H1 (cell line): ENCODE data around the gene PDK1. TPM values are rescaled to one million over a fixed set of nuclear protein-coding genes. Genes with fewer than 3 reads are reported as not detected.
"Not testable (repeated sequence)": the region's sequence is repeated elsewhere in the genome, so short reads cannot be mapped to it uniquely, and the experiment has no call there.

Source experiments
- CTCF ChIA-PET: fragments of 300-600 bp; sonication (Branson Sonifier 250); formaldehyde crosslinking; loops from one replicate; lab custom pipeline; 2021; ENCODE audit not compliant: partially characterized antibody; lab: Charles Lee
- POLR2A ChIA-PET: fragments of 300-600 bp; sonication (Branson Sonifier 250); formaldehyde crosslinking; loops from one replicate; lab custom pipeline; 2021; ENCODE audit warnings: inconsistent platforms; ENCODE audit not compliant: partially characterized antibody; lab: Charles Lee
- DNase-seq, 2 experiments: peaks; one replicate each; pipeline versions ENCODE4 v3.0.0 to v3.0.0-alpha.2; 2010 to 2022; ENCODE audit warnings: low spot score in 2 of 2, low read depth in 1 of 2, mixed read lengths in 1 of 2
- FAIRE-seq: peaks from 2 replicates; lab custom pipeline; 2011; peaks lifted over from hg19 to GRCh38; lab: Jason Lieb, UNC
- H2AFZ ChIP-seq: 2 replicates; pipeline ENCODE4 v1.8.1; 2012; ENCODE audit warnings: low read length, inconsistent platforms
- H2AK5ac ChIP-seq: 2 replicates; pipeline ENCODE4 v1.6.1; 2013; ENCODE audit warnings: low read depth, low read length
- H2BK120ac ChIP-seq: replicated peaks from 2 replicates; pipeline ENCODE3; 2013; ENCODE audit warnings: low read depth, low read length, inconsistent platforms
- H2BK12ac ChIP-seq: 2 replicates; pipeline ENCODE4 v1.6.1; 2013; ENCODE audit warnings: low read depth, low read length
- H2BK15ac ChIP-seq: 2 replicates; pipeline ENCODE4 v1.6.1; 2013; ENCODE audit warnings: low read length
- H2BK20ac ChIP-seq: 2 replicates; pipeline ENCODE4 v1.6.1; 2013; ENCODE audit warnings: low read length
- H2BK5ac ChIP-seq: 2 replicates; pipeline ENCODE4 v1.6.1; 2013; ENCODE audit warnings: low read depth, low read length
- H3K14ac ChIP-seq: 2 replicates; pipeline ENCODE4 v1.6.1; 2013; ENCODE audit warnings: inconsistent platforms; ENCODE audit not compliant: insufficient read length
- H3K18ac ChIP-seq: 2 replicates; pipeline ENCODE4 v1.6.1; 2013; ENCODE audit warnings: low read length; ENCODE audit errors: extremely low read depth
- H3K23ac ChIP-seq: 2 replicates; pipeline ENCODE4 v1.6.1; 2013; ENCODE audit warnings: inconsistent platforms; ENCODE audit not compliant: insufficient read length
- H3K23me2 ChIP-seq: 2 replicates; pipeline ENCODE4 v1.6.1; 2013; ENCODE audit warnings: low read depth, low read length
- H3K27ac ChIP-seq: 2 replicates; pipeline ENCODE4 v1.6.1; 2011; ENCODE audit warnings: low read depth, low read length, inconsistent platforms
- H3K27me3 ChIP-seq, 4 experiments: replicated peaks in 1 of 4; 1 replicate in 1 of 4; 2 replicates in 3 of 4; pipeline versions ENCODE4 v1.6.1 to v1.8.1; 2011 to 2013; ENCODE audit warnings: low read length in 3 of 4, mild to moderate bottlenecking in 3 of 4, inconsistent platforms in 2 of 4, mixed read lengths in 2 of 4, moderate library complexity in 1 of 4; ENCODE audit not compliant: control insufficient read depth in 3 of 4, insufficient read depth in 3 of 4; ENCODE audit errors: extremely low read depth in 1 of 4
- H3K36me3 ChIP-seq, 4 experiments: 2 replicates each; pipeline versions ENCODE4 v1.6.1 to v1.8.1; 2011 to 2013; ENCODE audit warnings: mild to moderate bottlenecking in 4 of 4, low read length in 3 of 4, moderate library complexity in 2 of 4, control low read depth in 1 of 4, inconsistent platforms in 1 of 4; ENCODE audit not compliant: insufficient read depth in 4 of 4, control insufficient read depth in 2 of 4
- H3K4ac ChIP-seq: replicated peaks from 2 replicates; pipeline ENCODE3; 2013; ENCODE audit warnings: low read length, low read depth, mixed read lengths, inconsistent platforms; ENCODE audit not compliant: insufficient read length
- H3K4me1 ChIP-seq, 4 experiments: replicated peaks in 1 of 4; 1 replicate in 1 of 4; 2 replicates in 3 of 4; pipeline versions ENCODE4 v1.6.1 to v1.8.1; 2011 to 2013; ENCODE audit warnings: low read length in 3 of 4, inconsistent platforms in 2 of 4, mixed read lengths in 1 of 4; ENCODE audit not compliant: insufficient read depth in 4 of 4, control insufficient read depth in 3 of 4
- H3K4me2 ChIP-seq, 2 experiments: 2 replicates each; pipeline versions ENCODE4 v1.6.1 to v1.8.1; 2011 to 2013; ENCODE audit warnings: low read depth in 2 of 2, low read length in 2 of 2, control low read depth in 1 of 2, inconsistent platforms in 1 of 2, mild to moderate bottlenecking in 1 of 2; ENCODE audit not compliant: insufficient read depth in 1 of 2
- H3K4me3 ChIP-seq, 4 experiments: fragments of 200-600, 300-600 bp in 1 of 4; sonication (generic), shearing (Covaris generic), sonication (Bioruptor Twin) in 1 of 4; 2 replicates each; pipeline versions ENCODE4 v1.5.1 to v1.8.1; 2011 to 2016; ENCODE audit warnings: low read length in 4 of 4, low read depth in 3 of 4, control low read depth in 2 of 4, inconsistent platforms in 2 of 4, mild to moderate bottlenecking in 2 of 4, mixed read lengths in 1 of 4, moderate library complexity in 1 of 4; ENCODE audit not compliant: insufficient read depth in 2 of 4; ENCODE audit errors: extremely low read depth in 1 of 4
- H3K56ac ChIP-seq: replicated peaks from 2 replicates; pipeline ENCODE3; 2013; ENCODE audit warnings: low read depth, mild to moderate bottlenecking, mixed read lengths, low read length, inconsistent platforms; ENCODE audit not compliant: insufficient read length
- H3K79me1 ChIP-seq: 2 replicates; pipeline ENCODE4 v1.6.1; 2013; ENCODE audit warnings: low read depth, low read length, control low read depth
- H3K79me2 ChIP-seq, 2 experiments: 2 replicates each; pipeline versions ENCODE4 v1.6.1 to v1.8.1; 2012 to 2013; ENCODE audit warnings: low read length in 2 of 2, mild to moderate bottlenecking in 2 of 2, inconsistent platforms in 1 of 2; ENCODE audit not compliant: insufficient read depth in 2 of 2, control insufficient read depth in 1 of 2
- H3K9ac ChIP-seq, 4 experiments: replicated peaks in 1 of 4; 1 replicate in 1 of 4; 2 replicates in 3 of 4; pipeline versions ENCODE4 v1.6.1 to v1.8.1; 2011 to 2013; ENCODE audit warnings: low read depth in 3 of 4, low read length in 3 of 4, control low read depth in 2 of 4, mild to moderate bottlenecking in 2 of 4, moderate library complexity in 2 of 4, inconsistent platforms in 1 of 4; ENCODE audit errors: extremely low read depth in 1 of 4
- H3K9me3 ChIP-seq, 2 experiments: 2 replicates each; pipeline versions ENCODE4 v1.6.1 to v1.8.1; 2012 to 2013; ENCODE audit warnings: mild to moderate bottlenecking in 2 of 2, moderate library complexity in 2 of 2, control low read depth in 1 of 2, inconsistent platforms in 1 of 2, low read depth in 1 of 2, low read length in 1 of 2, mixed read lengths in 1 of 2; ENCODE audit not compliant: insufficient read depth in 2 of 2
- H4K20me1 ChIP-seq, 2 experiments: replicated peaks in 1 of 2; 2 replicates each; pipeline versions ENCODE3 to v1.8.1; 2011 to 2013; ENCODE audit warnings: inconsistent platforms in 2 of 2, low read length in 2 of 2, mild to moderate bottlenecking in 1 of 2; ENCODE audit not compliant: insufficient read depth in 2 of 2, control insufficient read depth in 1 of 2
- H4K5ac ChIP-seq: 2 replicates; pipeline ENCODE4 v1.6.1; 2013; ENCODE audit warnings: low read length, low read depth, mixed read lengths, inconsistent platforms; ENCODE audit not compliant: insufficient read length
- H4K8ac ChIP-seq: 2 replicates; pipeline ENCODE4 v1.8.0; 2013; ENCODE audit warnings: mild to moderate bottlenecking, moderate library complexity, low read length, inconsistent platforms; ENCODE audit not compliant: insufficient read depth; ENCODE audit errors: extremely low read depth
- H4K91ac ChIP-seq: replicated peaks from 2 replicates; pipeline ENCODE3; 2013; ENCODE audit warnings: low read length, mixed read lengths, inconsistent platforms; ENCODE audit not compliant: insufficient read length
- WGBS, 2 experiments: shearing (Covaris generic) in 1 of 2; methylation state at CpG; one replicate each; pipeline versions ENCODE4 v1.1.6 to v1.1.7; 2013 to 2015; ENCODE audit warnings: low lambda C conversion rate in 2 of 2, mixed read lengths in 2 of 2, inconsistent platforms in 1 of 2, low coverage in 1 of 2, missing lambda C conversion rate in 1 of 2; ENCODE audit not compliant: insufficient replicate concordance in 2 of 2, insufficient coverage in 1 of 2, insufficient read length in 1 of 2; ENCODE audit errors: extremely low coverage in 1 of 2, missing lambda C conversion rate in 1 of 2; 5-methylcytosine and 5-hydroxymethylcytosine counted together
- polyA plus RNA-seq, 7 experiments: library from polyadenylated mRNA; depleted of rRNA in 3 of 7; stranded (reverse) in 5 of 7; unstranded in 2 of 7; fragments of >200 nt in 5 of 7; fragments of 200-250 nt in 2 of 7; gene quantifications; 1 replicate in 5 of 7; 2 replicates in 1 of 7; 4 replicates in 1 of 7; pipeline versions ENCODE4 v1.2.1 to v1.2.3, GENCODE V29; 2011 to 2013; ENCODE audit warnings: missing spikeins in 2 of 7, mixed read lengths in 2 of 7
- total RNA-seq: library from RNA; stranded (reverse); fragmentation: NEBNext Ultra II Directional; extraction: Animal tissue kit (Norgen Biotek cat#: 25700); gene quantifications from 2 replicates; pipeline ENCODE4 v1.2.1, GENCODE V29; 2021

Gene PDK1
- total and polyA plus RNA-seq, 2 of the 8 experiments (the other 6 are each of a cell fraction or from before 2014, with no cell fraction given) = 18.2 to 21.9 TPM

DNA sequence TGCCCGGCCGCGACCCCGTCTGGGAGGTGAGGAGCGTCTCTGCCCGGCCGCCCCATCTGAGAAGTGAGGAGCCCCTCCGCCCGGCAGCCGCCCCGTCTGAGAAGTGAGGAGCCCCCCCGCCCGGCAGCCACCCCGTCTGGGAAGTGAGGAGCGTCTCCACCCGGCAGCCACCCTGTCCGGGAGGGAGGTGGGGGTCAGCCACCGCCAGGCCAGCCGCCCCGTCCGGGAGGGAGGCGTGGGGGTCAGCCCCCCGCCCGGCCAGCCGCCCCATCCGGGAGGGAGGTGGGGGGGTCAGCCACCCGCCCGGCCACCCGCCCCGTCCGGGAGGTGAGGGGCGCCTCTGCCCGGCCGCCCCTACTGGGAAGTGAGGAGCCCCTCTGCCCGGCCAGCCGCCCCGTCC lies 18.0 kb upstream of the PDK1 start:
- H3K4me2 ChIP-seq, H4K91ac ChIP-seq, H3K18ac ChIP-seq, H3K27ac ChIP-seq, H3K56ac ChIP-seq, H2AFZ ChIP-seq, H3K79me1 ChIP-seq, H2BK15ac ChIP-seq, H3K4me3 ChIP-seq, FAIRE-seq, H3K14ac ChIP-seq, H3K27me3 ChIP-seq, H3K4ac ChIP-seq, H3K79me2 ChIP-seq, H2BK5ac ChIP-seq, H4K8ac ChIP-seq, H2BK120ac ChIP-seq, H2BK20ac ChIP-seq, H2BK12ac ChIP-seq, POLR2A ChIA-PET, H3K9ac ChIP-seq, DNase-seq, H4K20me1 ChIP-seq, CTCF ChIA-PET, H4K5ac ChIP-seq, H3K23ac ChIP-seq, H3K23me2 ChIP-seq, H2AK5ac ChIP-seq: not testable (repeated sequence)
- 87% methylated on average over 3 of the region's 37 CpGs; no CpG with 5 or more reads in 1 of the 2 experiments for WGBS, 2 experiments
- H3K4me1 ChIP-seq = peaks cover 0 to 14% (median 11%) of the 10 kb centered on the region in 4 experiments; a peak in 5 of 7 replicates
- peaks cover 0 to 25% (median 1%) of the 10 kb centered on the region in 4 experiments; a peak in 3 of 8 replicates for H3K36me3 ChIP-seq
- H3K9me3 ChIP-seq = peaks cover 26 to 33% of the 10 kb centered on the region in 2 experiments
